Mucosa of stomach (tissue), 1 donor: ENCODE measurements around the gene MAGI2.

Experiments used
- H3K27me3 ChIP-seq: one replicate; pipeline ENCODE4 v1.7.0; 2013; ENCODE audit warnings: mild to moderate bottlenecking, low read length; ENCODE audit not compliant: control insufficient read depth, insufficient read depth
- H3K36me3 ChIP-seq: one replicate; pipeline ENCODE4 v1.7.0; 2013; ENCODE audit warnings: low read length; ENCODE audit not compliant: control insufficient read depth, insufficient read depth
- H3K4me1 ChIP-seq: one replicate; pipeline ENCODE4 v1.7.0; 2013; ENCODE audit warnings: mild to moderate bottlenecking, low read length; ENCODE audit not compliant: control insufficient read depth, insufficient read depth
- H3K4me3 ChIP-seq: one replicate; pipeline ENCODE4 v1.7.0; 2013; ENCODE audit warnings: low read length
- H3K9ac ChIP-seq: one replicate; pipeline ENCODE4 v1.7.0; 2013; ENCODE audit warnings: mild to moderate bottlenecking, low read length, moderate library complexity
- H3K9me3 ChIP-seq: one replicate; pipeline ENCODE4 v1.7.0; 2013; ENCODE audit warnings: mild to moderate bottlenecking, low read length, moderate library complexity; ENCODE audit not compliant: control insufficient read depth
- donor health status: Pancreatic carcinoma.

MAGI2 gene

DNA sequence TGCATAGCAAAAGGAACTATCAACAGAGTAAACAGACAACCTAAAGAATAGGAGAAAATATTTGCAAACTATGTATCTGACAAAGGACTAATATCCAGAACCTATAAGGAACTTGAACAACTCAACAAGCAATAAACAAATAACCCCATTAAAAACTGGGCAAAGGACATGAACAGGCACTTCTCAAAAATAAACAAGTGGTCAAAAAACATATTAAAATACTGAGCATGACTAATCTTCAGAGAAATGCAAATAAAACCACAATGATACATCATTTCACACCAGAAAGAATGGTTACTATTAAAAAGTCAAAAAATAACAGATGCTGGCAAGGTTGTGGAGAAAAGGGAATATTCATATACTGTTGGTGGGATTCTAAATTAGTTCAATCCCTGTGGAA, 17.1 kb downstream of the MAGI2 start:
- no peaks in the 10 kb centered on the region for H3K36me3 ChIP-seq
- no peak overlapping the region for H3K4me3 ChIP-seq
- no peaks in the 10 kb centered on the region for H3K4me1 ChIP-seq
- H3K27me3 ChIP-seq, result no peaks in the 10 kb centered on the region
- H3K9me3 ChIP-seq, result no peaks in the 10 kb centered on the region
- no peak overlapping the region for H3K9ac ChIP-seq

- Histone ChIP-seq H3K27me3 (no peaks in the 10 kb centered on the region), H3K4me3 (no peak overlapping the region), H3K4me1 (no peaks in the 10 kb centered on the region), H3K36me3 (no peaks in the 10 kb centered on the region), H3K9ac (no peak overlapping the region), H3K9me3 (no peaks in the 10 kb centered on the region)
Observed at GRCh38 chr7:79434867-79435266, 18.6 kb downstream of the MAGI2 start.

DNA sequence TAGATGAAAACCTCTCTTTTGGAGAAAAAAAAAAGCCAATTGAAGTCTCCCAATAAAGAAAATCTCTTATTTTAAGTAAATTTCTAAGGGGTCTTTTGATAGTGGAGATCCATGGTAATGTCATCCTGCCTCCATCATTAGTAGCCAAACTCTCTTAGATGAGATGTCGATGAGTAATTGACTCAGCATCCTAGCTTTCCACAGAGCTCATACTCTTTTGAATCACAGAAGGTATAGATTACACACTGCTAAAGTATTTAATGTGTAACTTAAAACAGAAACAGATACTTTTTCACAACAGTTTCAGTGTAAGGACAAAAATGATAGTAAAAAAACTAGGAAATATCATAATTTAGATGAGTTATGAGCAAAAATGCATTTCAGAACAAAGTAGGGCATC, 19.4 kb downstream of the MAGI2 start:
- H3K4me1 ChIP-seq, result no peaks in the 10 kb centered on the region
- H3K27me3 ChIP-seq, result no peaks in the 10 kb centered on the region
- H3K36me3 ChIP-seq, result no peaks in the 10 kb centered on the region
- H3K9ac ChIP-seq, result no peak overlapping the region
- H3K9me3 ChIP-seq, result no peaks in the 10 kb centered on the region
- H3K4me3 ChIP-seq, result no peak overlapping the region

- Histone ChIP-seq H3K4me1 (no peaks in the 10 kb centered on the region), H3K36me3 (no peaks in the 10 kb centered on the region), H3K4me3 (no peak overlapping the region), H3K9ac (no peak overlapping the region), H3K27me3 (no peaks in the 10 kb centered on the region), H3K9me3 (no peaks in the 10 kb centered on the region)
Observed at GRCh38 chr7:79430391-79430790, 23.1 kb downstream of the MAGI2 start.

GRCh38 chr7:79425665-79426064, 27.8 kb downstream of the MAGI2 start:
- H3K9ac ChIP-seq, result no peak overlapping the region
- no peaks in the 10 kb centered on the region for H3K27me3 ChIP-seq
- H3K4me3 ChIP-seq, result no peak overlapping the region
- H3K9me3 ChIP-seq, result no peaks in the 10 kb centered on the region
- no peaks in the 10 kb centered on the region for H3K36me3 ChIP-seq
- H3K4me1 ChIP-seq, result no peaks in the 10 kb centered on the region

- H3K4me3 ChIP-seq, result no peak overlapping the region
- no peaks in the 10 kb centered on the region for H3K9me3 ChIP-seq
- H3K36me3 ChIP-seq, result no peaks in the 10 kb centered on the region
- H3K27me3 ChIP-seq, result no peaks in the 10 kb centered on the region
- no peaks in the 10 kb centered on the region for H3K4me1 ChIP-seq
- H3K9ac ChIP-seq, result no peak overlapping the region
Observed at GRCh38 chr7:79421751-79422150, 31.7 kb downstream of the MAGI2 start.

DNA sequence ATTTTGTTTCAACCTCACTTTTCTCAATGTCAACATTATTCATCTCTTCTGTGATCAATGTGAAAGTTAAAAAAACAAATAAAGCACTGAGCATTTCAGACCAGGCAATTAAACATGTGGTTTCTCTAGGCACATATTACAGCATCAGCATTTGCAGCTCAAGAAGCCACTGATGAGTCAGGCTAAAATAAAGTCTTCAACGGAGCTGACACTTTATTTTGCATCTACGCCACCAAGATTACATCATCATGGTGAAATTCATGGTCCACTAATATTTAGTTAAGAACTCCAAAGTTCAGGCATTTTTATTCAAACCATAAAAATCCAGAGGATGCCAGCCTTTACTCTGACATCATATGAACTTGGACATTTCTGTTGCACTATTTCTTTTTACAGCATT, 33.0 kb downstream of the MAGI2 start:
- H3K36me3 ChIP-seq, result no peaks in the 10 kb centered on the region
- H3K4me3 ChIP-seq, result no peak overlapping the region
- H3K9me3 ChIP-seq, result no peaks in the 10 kb centered on the region
- H3K4me1 ChIP-seq, result no peaks in the 10 kb centered on the region
- H3K9ac ChIP-seq, result no peak overlapping the region
- H3K27me3 ChIP-seq, result no peaks in the 10 kb centered on the region

GRCh38 chr7:79414910-79415309, 38.6 kb downstream of the MAGI2 start:
- Histone ChIP-seq H3K4me1 (no peaks in the 10 kb centered on the region), H3K9me3 (no peaks in the 10 kb centered on the region), H3K36me3 (no peaks in the 10 kb centered on the region), H3K27me3 (no peaks in the 10 kb centered on the region), H3K4me3 (no peak overlapping the region), H3K9ac (no peak overlapping the region)

GRCh38 chr7:79412915-79413314, 40.6 kb downstream of the MAGI2 start:
- Histone ChIP-seq H3K9ac (no peak overlapping the region), H3K4me1 (no peaks in the 10 kb centered on the region), H3K4me3 (no peak overlapping the region), H3K9me3 (no peaks in the 10 kb centered on the region), H3K27me3 (no peaks in the 10 kb centered on the region), H3K36me3 (no peaks in the 10 kb centered on the region)

DNA sequence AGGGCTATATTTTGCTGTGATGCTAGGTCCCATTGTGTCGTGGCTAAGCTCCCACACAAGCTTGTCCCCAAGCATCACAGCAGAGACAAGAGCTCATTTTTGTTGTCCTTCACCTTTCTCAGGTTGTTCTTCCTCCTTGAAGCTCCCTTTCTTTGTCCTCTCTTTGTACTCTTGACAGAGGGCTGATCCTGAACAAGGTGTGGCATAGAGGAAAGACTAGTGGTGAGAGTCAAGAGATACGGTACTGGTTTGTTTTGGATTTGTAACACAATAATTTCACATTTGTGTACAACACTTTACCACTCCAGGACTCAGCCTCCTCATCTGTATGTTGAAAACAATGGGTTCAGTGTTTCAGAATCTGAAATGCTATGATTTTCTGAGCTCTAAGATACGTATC, 41.0 kb downstream of the MAGI2 start:
- H3K36me3 ChIP-seq, result no peaks in the 10 kb centered on the region
- no peak overlapping the region for H3K4me3 ChIP-seq
- H3K27me3 ChIP-seq, result no peaks in the 10 kb centered on the region
- no peaks in the 10 kb centered on the region for H3K4me1 ChIP-seq
- H3K9me3 ChIP-seq, result no peaks in the 10 kb centered on the region
- H3K9ac ChIP-seq, result no peak overlapping the region

GRCh38 chr7:79410345-79410744, 43.1 kb downstream of the MAGI2 start:
- H3K4me1 ChIP-seq, result no peaks in the 10 kb centered on the region
- H3K27me3 ChIP-seq, result no peaks in the 10 kb centered on the region
- no peak overlapping the region for H3K4me3 ChIP-seq
- no peaks in the 10 kb centered on the region for H3K36me3 ChIP-seq
- no peak overlapping the region for H3K9ac ChIP-seq
- no peaks in the 10 kb centered on the region for H3K9me3 ChIP-seq

DNA sequence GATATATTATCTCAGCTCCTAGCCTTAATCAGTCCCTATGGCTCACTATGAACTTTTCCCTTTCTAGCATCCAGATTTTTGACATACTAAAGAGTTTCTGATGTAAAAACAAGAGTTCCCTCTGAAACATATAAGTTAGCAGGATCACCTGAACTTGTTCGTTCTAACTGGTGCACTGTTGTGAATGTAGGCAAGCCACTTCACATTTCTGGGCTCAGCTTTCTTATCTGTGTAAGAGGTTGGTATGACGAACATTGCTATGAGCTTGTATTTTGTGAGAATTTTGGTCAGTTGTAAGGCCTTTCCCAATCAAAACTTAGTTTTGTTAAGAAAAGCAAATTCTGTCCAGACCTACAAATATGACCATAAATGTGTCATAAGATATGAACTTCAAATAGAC, 46.1 kb downstream of the MAGI2 start:
- H3K9me3 ChIP-seq, result no peaks in the 10 kb centered on the region
- H3K4me1 ChIP-seq, result no peaks in the 10 kb centered on the region
- H3K9ac ChIP-seq, result no peak overlapping the region
- H3K4me3 ChIP-seq, result no peak overlapping the region
- H3K36me3 ChIP-seq, result no peaks in the 10 kb centered on the region
- no peaks in the 10 kb centered on the region for H3K27me3 ChIP-seq

- Histone ChIP-seq H3K4me3 (no peak overlapping the region), H3K27me3 (no peaks in the 10 kb centered on the region), H3K36me3 (no peaks in the 10 kb centered on the region), H3K4me1 (no peaks in the 10 kb centered on the region), H3K9ac (no peak overlapping the region), H3K9me3 (no peaks in the 10 kb centered on the region)
Observed at GRCh38 chr7:79406371-79406770, 47.1 kb downstream of the MAGI2 start.
